IMR-90 (cell line): ENCODE measurements around the gene ZNF786. TPM values are rescaled to one million over a fixed set of nuclear protein-coding genes. Genes with fewer than 3 reads are reported as not detected.

Experiments
- ATAC-seq: fragments of 200-7000 bp; cut with Tn5 transposase; 2 replicates; pipeline ENCODE4 v1.9.1; 2020; ENCODE audit warnings: low read depth, mild to moderate bottlenecking, moderate library complexity
- BruUV-seq: library from RNA; stranded (reverse); fragments of 400-500 nt; replicated peaks from 2 replicates; lab custom pipeline; 2021; lab: Mats Ljungman, UMichigan
- CTCF ChIA-PET: fragments of 300-600 bp; formaldehyde crosslinking; extraction: SDS; loops from one replicate; lab custom pipeline; 2021; ENCODE audit warnings: antibody characterized with exemption; lab: Yijun Ruan, JAX
- POLR2A ChIA-PET: fragments of 300-600 bp; sonication (Branson Sonifier 250); formaldehyde crosslinking; loops from one replicate; lab custom pipeline; 2022; ENCODE audit warnings: antibody characterized with exemption; ENCODE audit not compliant: unreplicated experiment; lab: Charles Lee
- DNase-seq: peaks from one replicate; pipeline ENCODE4 v3.0.0; 2013
- H2AFZ ChIP-seq: replicated peaks from 2 replicates; pipeline ENCODE3; 2013; ENCODE audit warnings: low read length, mild to moderate bottlenecking; ENCODE audit not compliant: poor library complexity
- H2AK5ac ChIP-seq: 2 replicates; pipeline ENCODE4 v1.6.1; 2013; ENCODE audit warnings: low read depth, low read length, inconsistent platforms
- H2AK9ac ChIP-seq: replicated peaks from 2 replicates; pipeline ENCODE3; 2013; ENCODE audit warnings: mild to moderate bottlenecking, low read depth, low read length, moderate library complexity; ENCODE audit not compliant: poor library complexity
- H2BK120ac ChIP-seq: 2 replicates; pipeline ENCODE4 v1.6.1; 2013; ENCODE audit warnings: low read depth, low read length, inconsistent platforms
- H2BK15ac ChIP-seq: 3 replicates; pipeline ENCODE4 v1.6.1; 2013; ENCODE audit warnings: low read depth, low read length, inconsistent platforms
- H2BK20ac ChIP-seq: 2 replicates; pipeline ENCODE4 v1.6.1; 2013; ENCODE audit warnings: low read depth, mild to moderate bottlenecking, inconsistent platforms, low read length, moderate library complexity
- H2BK5ac ChIP-seq: 2 replicates; pipeline ENCODE4 v1.6.1; 2013; ENCODE audit warnings: mild to moderate bottlenecking, low read depth, low read length, inconsistent platforms; ENCODE audit not compliant: poor library complexity, severe bottlenecking
- H3K14ac ChIP-seq: replicated peaks from 2 replicates; pipeline ENCODE4 v1.6.1; 2013; ENCODE audit warnings: low read depth, low read length, inconsistent platforms
- H3K18ac ChIP-seq: 2 replicates; pipeline ENCODE4 v1.6.1; 2013; ENCODE audit warnings: low read depth, low read length, control low read depth
- H3K23ac ChIP-seq: 2 replicates; pipeline ENCODE4 v1.6.1; 2013; ENCODE audit warnings: low read depth, low read length, inconsistent platforms
- H3K27ac ChIP-seq: 2 replicates; pipeline ENCODE4 v1.5.1; 2013; ENCODE audit warnings: mild to moderate bottlenecking, control low read depth, low read length; ENCODE audit not compliant: insufficient read depth
- H3K27me3 ChIP-seq: 2 replicates; pipeline ENCODE4 v1.6.1; 2013; ENCODE audit warnings: low read length; ENCODE audit not compliant: control insufficient read depth, insufficient read depth
- H3K36me3 ChIP-seq: 2 replicates; pipeline ENCODE4 v1.6.1; 2013; ENCODE audit warnings: low read length, mixed read lengths; ENCODE audit not compliant: control insufficient read depth, insufficient read depth
- H3K4ac ChIP-seq: 2 replicates; pipeline ENCODE4 v1.6.1; 2013; ENCODE audit warnings: low read depth, low read length, inconsistent platforms
- H3K4me1 ChIP-seq: 2 replicates; pipeline ENCODE4 v1.6.1; 2013; ENCODE audit warnings: low read length, mixed read lengths; ENCODE audit not compliant: control insufficient read depth, insufficient read depth
- H3K4me2 ChIP-seq: 2 replicates; pipeline ENCODE4 v1.6.1; 2013; ENCODE audit warnings: low read depth, mild to moderate bottlenecking, control low read depth, low read length, moderate library complexity
- H3K4me3 ChIP-seq: 2 replicates; pipeline ENCODE4 v1.5.1; 2013; ENCODE audit warnings: low read depth, mild to moderate bottlenecking, control low read depth, low read length, moderate library complexity; ENCODE audit not compliant: insufficient read depth
- H3K56ac ChIP-seq: 2 replicates; pipeline ENCODE4 v1.6.1; 2013; ENCODE audit warnings: low read length, inconsistent platforms; ENCODE audit not compliant: insufficient read depth; ENCODE audit errors: extremely low read depth
- H3K79me1 ChIP-seq, 2 experiments: 2 replicates each; pipeline ENCODE4 v1.6.1; 2013; ENCODE audit warnings: low read length in 2 of 2, inconsistent platforms in 1 of 2, low read depth in 1 of 2
- H3K9ac ChIP-seq: 2 replicates; pipeline ENCODE4 v1.6.1; 2013; ENCODE audit warnings: low read depth, low read length, control low read depth
- H3K9me1 ChIP-seq: 2 replicates; pipeline ENCODE4 v1.6.1; 2013; ENCODE audit warnings: low read length, inconsistent platforms; ENCODE audit not compliant: insufficient read depth
- H3K9me3 ChIP-seq: 2 replicates; pipeline ENCODE4 v1.6.1; 2013; ENCODE audit warnings: low read length; ENCODE audit not compliant: control insufficient read depth, insufficient read depth
- H4K20me1 ChIP-seq: 2 replicates; pipeline ENCODE4 v1.6.1; 2013; ENCODE audit warnings: low read length, inconsistent platforms; ENCODE audit not compliant: insufficient read depth
- H4K5ac ChIP-seq: 2 replicates; pipeline ENCODE4 v1.6.1; 2013; ENCODE audit warnings: mild to moderate bottlenecking, low read depth, low read length, control low read depth
- H4K8ac ChIP-seq, 2 experiments: 2 replicates each; pipeline ENCODE4 v1.6.1; 2013; ENCODE audit warnings: low read depth in 2 of 2, low read length in 2 of 2, control low read depth in 1 of 2, inconsistent platforms in 1 of 2
- H4K91ac ChIP-seq: 2 replicates; pipeline ENCODE4 v1.6.1; 2013; ENCODE audit warnings: low read depth, low read length, inconsistent platforms; ENCODE audit not compliant: insufficient read depth
- BHLHE40 ChIP-seq: fragments of 150-350 bp; IDR thresholded peaks from 2 replicates; pipeline ENCODE4 v1.6.1; 2016; ENCODE audit warnings: mild to moderate bottlenecking, low read depth, low read length
- CEBPB ChIP-seq: IDR thresholded peaks from 2 replicates; pipeline ENCODE4 v1.6.1; 2012; ENCODE audit warnings: low read depth, low read length, improper control_type of control experiment
- CTCF ChIP-seq: conservative IDR thresholded peaks from 2 replicates; pipeline ENCODE4 v1.5.1; 2012; ENCODE audit warnings: mild to moderate bottlenecking, low read depth, low read length, improper control_type of control experiment
- FOS ChIP-seq: fragments of 150-350 bp; IDR thresholded peaks from 2 replicates; pipeline ENCODE4 v1.6.1; 2016; ENCODE audit warnings: low read depth, low read length
- MXI1 ChIP-seq: IDR thresholded peaks from 2 replicates; pipeline ENCODE4 v1.6.1; 2012; ENCODE audit warnings: low read depth, mild to moderate bottlenecking, low read length, moderate library complexity, borderline replicate concordance
- NFE2L2 ChIP-seq: fragments of 150-350 bp; IDR thresholded peaks from 2 replicates; pipeline ENCODE4 v1.6.1; 2016; ENCODE audit warnings: low read depth, mild to moderate bottlenecking, low read length
- RFX5 ChIP-seq: IDR thresholded peaks from 2 replicates; pipeline ENCODE4 v1.8.0; 2012; ENCODE audit warnings: low read depth, mild to moderate bottlenecking, low read length, moderate library complexity
- SMC3 ChIP-seq: fragments of 150-350 bp; IDR thresholded peaks from 2 replicates; pipeline ENCODE4 v1.6.1; 2016; ENCODE audit warnings: low read depth, mild to moderate bottlenecking, antibody characterized with exemption, low read length, moderate library complexity
- USF2 ChIP-seq: fragments of 150-350 bp; IDR thresholded peaks from 2 replicates; pipeline ENCODE4 v1.6.1; 2017; ENCODE audit warnings: mild to moderate bottlenecking, antibody characterized with exemption, low read length, low read depth
- WGBS, 2 experiments: methylation state at CpG; one replicate each; pipeline versions ENCODE4 v1.1.5 to v1.1.7; 2013; ENCODE audit warnings: missing lambda C conversion rate in 2 of 2; ENCODE audit not compliant: insufficient read length in 1 of 2; ENCODE audit errors: extremely low coverage in 2 of 2; 5-methylcytosine and 5-hydroxymethylcytosine counted together
- dilution Hi-C: fragments of 300-500 bp; cut with HindIII; formaldehyde crosslinking; loops from one replicate; pipeline ENCODE4 v1.14.3; 2018; ENCODE audit warnings: low sequenced_read_pairs; ENCODE audit not compliant: unreplicated experiment
- in situ Hi-C: fragments of 300-500 bp; cut with MboI; formaldehyde crosslinking; loops from 3 replicates; pipeline ENCODE4 v1.14.3; 2019; ENCODE audit warnings: low sequenced_read_pairs, inconsistent platforms, mixed read lengths
- intact Hi-C: fragments of 100-400 bp; cut with micrococcal nuclease; formaldehyde crosslinking; loops from 2 replicates; pipeline ENCODE4 v1.10.0; 2022
- polyA plus RNA-seq, 3 experiments: library from polyadenylated mRNA; depleted of rRNA; stranded (reverse); fragments of >200 nt; gene quantifications; 2 replicates each; pipeline ENCODE4 v1.2.3, GENCODE V29; 2012; ENCODE audit warnings: low replicate concordance in 1 of 3
- total RNA-seq: library from RNA; depleted of rRNA; stranded (reverse); fragments of >200 nt; gene quantifications from 2 replicates; pipeline ENCODE4 v1.2.3, GENCODE V29; 2012

ZNF786 gene
- total and polyA plus RNA-seq, 2 of the 4 experiments (the other 2 are of a cell fraction), result 2.8 to 7.3 TPM

GRCh38 chr7:149060156-149060555 lies 30.4 kb downstream of the ZNF786 start:
- no peak overlapping the region for H3K27ac ChIP-seq
- no peaks in the 10 kb centered on the region for H3K36me3 ChIP-seq
- H2BK20ac ChIP-seq, result no peak overlapping the region
- no peaks in the 10 kb centered on the region for H4K20me1 ChIP-seq
- no peaks in the 10 kb centered on the region; the same call in 1 of the 2 replicates for H3K9me1 ChIP-seq
- H3K18ac ChIP-seq, result no peak overlapping the region
- no peak overlapping the region for H3K9ac ChIP-seq
- no peak overlapping the region for H4K5ac ChIP-seq
- no peak overlapping the region for H4K91ac ChIP-seq
- H2BK120ac ChIP-seq, result no peak overlapping the region
- in situ Hi-C loops (no loop called here), intact Hi-C loops (no loop called here), dilution Hi-C loops (no loop called here)
- no peak overlapping the region for H3K14ac ChIP-seq
- H3K56ac ChIP-seq, result no peak overlapping the region
- peaks cover 2% of the 10 kb centered on the region; the same call in 1 of the 2 replicates for H3K4me1 ChIP-seq
- BruUV-seq, result no TSS peak
- H3K27me3 ChIP-seq, result no peaks in the 10 kb centered on the region
- ChIA-PET CTCF (interaction anchor here (0.6 to 1.3 kb wide), 2 partner anchors 20 to 53 kb away, joined by 3 to 4 read pairs; no protein-coding TSS in a partner anchor), POLR2A (no interaction called here)
- no peak overlapping the region for H3K4ac ChIP-seq
- 0% methylated on average over 1 of the region's 1 CpG; no CpG with 5 or more reads in 1 of the 2 experiments for WGBS, 2 experiments
- no peak overlapping the region for H2BK15ac ChIP-seq
- no peak overlapping the region for H2AK5ac ChIP-seq
- no peak overlapping the region for H2BK5ac ChIP-seq
- DNase-seq (peak; percentile 33), ATAC-seq (no peak)
- no peak overlapping the region for H4K8ac ChIP-seq
- TF ChIP-seq RFX5, result no peak
- no peak for TF ChIP-seq FOS
- TF ChIP-seq MXI1, result no peak
- no peak for TF ChIP-seq NFE2L2
- no peak for TF ChIP-seq CTCF
- no peak for TF ChIP-seq SMC3
- TF ChIP-seq CEBPB, result no peak
- no peak for TF ChIP-seq BHLHE40
- no peak for TF ChIP-seq USF2
- H3K4me3 ChIP-seq, result no peak overlapping the region
- 0 out of 4 replicates have a peak, but pooled peaks cover 0 to 4% of the 10 kb centered on the region in 2 experiments for H3K79me1 ChIP-seq
- H3K4me2 ChIP-seq, result no peak overlapping the region
- H2AFZ ChIP-seq, result no peak overlapping the region
- H2AK9ac ChIP-seq, result no peak overlapping the region
- H3K9me3 ChIP-seq, result no peaks in the 10 kb centered on the region
- H3K23ac ChIP-seq, result no peak overlapping the region
